SH-SY5Y (cell line): ENCODE results near the gene PHLPP2.

Experiments
- GATA2 ChIP-seq: IDR thresholded peaks from 2 replicates; pipeline ENCODE4 v1.6.1; 2011; ENCODE audit warnings: mild to moderate bottlenecking, low read depth, low read length
- GATA3 ChIP-seq: IDR thresholded peaks from 2 replicates; pipeline ENCODE4 v1.6.1; 2011; ENCODE audit warnings: low read depth, mild to moderate bottlenecking, low read length, moderate library complexity

The PHLPP2 gene

GRCh38 chr16:71666928-71667707 lies 57.4 kb downstream of the PHLPP2 start:
- TF ChIP-seq GATA2 (no peak), GATA3 (no peak)

GRCh38 chr16:71666264-71666663 lies 58.2 kb downstream of the PHLPP2 start:
- no peak for TF ChIP-seq GATA3
- no peak for TF ChIP-seq GATA2

- TF ChIP-seq GATA2 (no peak), GATA3 (no peak)
These were observed 65.0 kb downstream of the PHLPP2 start for GRCh38 chr16:71659471-71659870.

- TF ChIP-seq GATA3: no peak
- TF ChIP-seq GATA2: no peak
These were observed 65.7 kb downstream of the PHLPP2 start for GRCh38 chr16:71658771-71659170.

GRCh38 chr16:71649704-71650103 lies 74.8 kb downstream of the PHLPP2 start:
- TF ChIP-seq GATA3 (no peak), GATA2 (no peak)

GRCh38 chr16:71648921-71649320 lies 75.6 kb downstream of the PHLPP2 start:
- TF ChIP-seq GATA2 (no peak), GATA3 (no peak)

- TF ChIP-seq GATA3 (no peak), GATA2 (no peak)
These were observed 76.3 kb downstream of the PHLPP2 start for GRCh38 chr16:71648162-71648561.

- no peak for TF ChIP-seq GATA3
- no peak for TF ChIP-seq GATA2
These were observed 77.1 kb downstream of the PHLPP2 start for GRCh38 chr16:71647391-71647790.

GRCh38 chr16:71645450-71645849 lies 79.1 kb downstream of the PHLPP2 start:
- TF ChIP-seq GATA3: no peak
- TF ChIP-seq GATA2: no peak

- TF ChIP-seq GATA3: no peak
- no peak for TF ChIP-seq GATA2
These were observed 87.1 kb downstream of the PHLPP2 start for GRCh38 chr16:71637398-71637797.

GRCh38 chr16:71635632-71636031 lies 88.9 kb downstream of the PHLPP2 start:
- TF ChIP-seq GATA3 (no peak), GATA2 (no peak)

- TF ChIP-seq GATA2 (no peak), GATA3 (no peak)
These were observed 92.7 kb downstream of the PHLPP2 start for GRCh38 chr16:71631776-71632175.

- TF ChIP-seq GATA3: no peak
- no peak for TF ChIP-seq GATA2
These were observed 93.7 kb downstream of the PHLPP2 start for GRCh38 chr16:71630808-71631207.

- TF ChIP-seq GATA3 (no peak), GATA2 (no peak)
These were observed 95.1 kb downstream of the PHLPP2 start for GRCh38 chr16:71629278-71630016.

- no peak for TF ChIP-seq GATA2
- no peak for TF ChIP-seq GATA3
These were observed 95.7 kb downstream of the PHLPP2 start for GRCh38 chr16:71628810-71629209.

- TF ChIP-seq GATA3 (no peak), GATA2 (no peak)
These were observed 96.7 kb downstream of the PHLPP2 start for GRCh38 chr16:71627731-71628181.

GRCh38 chr16:71626858-71627213 lies 97.7 kb downstream of the PHLPP2 start:
- TF ChIP-seq GATA3 (no peak), GATA2 (no peak)
